H9 (cell line): ENCODE results near the gene YWHAH. TPM values are rescaled to one million over a fixed set of nuclear protein-coding genes. Genes with fewer than 3 reads are reported as not detected.

Experiments
- DNase-seq: peaks from one replicate; pipeline ENCODE4 v3.0.0-alpha.2; 2017
- H2AFZ ChIP-seq: one replicate; pipeline ENCODE4 v1.6.1; 2013; ENCODE audit warnings: mild to moderate bottlenecking, low read length, control low read depth, moderate library complexity
- H2AK5ac ChIP-seq: 2 replicates; pipeline ENCODE4 v1.6.1; 2013; ENCODE audit warnings: low read length, control low read depth, mixed read lengths; ENCODE audit not compliant: insufficient read length
- H2BK120ac ChIP-seq: one replicate; pipeline ENCODE4 v1.6.1; 2013; ENCODE audit warnings: low read depth, mild to moderate bottlenecking, low read length, control low read depth, inconsistent platforms; ENCODE audit not compliant: poor library complexity, severe bottlenecking
- H2BK12ac ChIP-seq: 2 replicates; pipeline ENCODE4 v1.6.1; 2013; ENCODE audit warnings: low read length, control low read depth, mixed read lengths, low read depth; ENCODE audit not compliant: insufficient read length
- H2BK15ac ChIP-seq: 2 replicates; pipeline ENCODE4 v1.6.1; 2013; ENCODE audit warnings: low read depth, low read length, control low read depth
- H2BK20ac ChIP-seq: one replicate; pipeline ENCODE4 v1.6.1; 2013; ENCODE audit warnings: low read depth, mild to moderate bottlenecking, low read length, control low read depth, inconsistent platforms; ENCODE audit not compliant: poor library complexity, severe bottlenecking
- H2BK5ac ChIP-seq: 2 replicates; pipeline ENCODE4 v1.6.1; 2013; ENCODE audit warnings: low read length, control low read depth, mixed read lengths; ENCODE audit not compliant: insufficient read length
- H3K14ac ChIP-seq: 2 replicates; pipeline ENCODE4 v1.6.1; 2013; ENCODE audit warnings: low read length, control low read depth; ENCODE audit not compliant: insufficient read depth
- H3K18ac ChIP-seq: 2 replicates; pipeline ENCODE4 v1.6.1; 2013; ENCODE audit warnings: low read depth, mild to moderate bottlenecking, mixed read lengths, low read length, control low read depth; ENCODE audit not compliant: insufficient read length
- H3K23ac ChIP-seq: 2 replicates; pipeline ENCODE4 v1.6.1; 2013; ENCODE audit warnings: low read length, control low read depth, mixed read lengths, low read depth; ENCODE audit not compliant: insufficient read length
- H3K23me2 ChIP-seq: 2 replicates; pipeline ENCODE4 v1.6.1; 2013; ENCODE audit warnings: low read depth, mild to moderate bottlenecking, mixed read lengths, low read length, control low read depth; ENCODE audit not compliant: insufficient read length, poor library complexity, severe bottlenecking
- H3K27ac ChIP-seq: 2 replicates; pipeline ENCODE4 v1.5.1; 2013; ENCODE audit warnings: low read length, control low read depth, mixed read lengths, low read depth; ENCODE audit not compliant: insufficient read length
- H3K27me3 ChIP-seq: 2 replicates; pipeline ENCODE4 v1.6.1; 2013; ENCODE audit warnings: low read length, control low read depth, inconsistent platforms; ENCODE audit not compliant: insufficient read depth
- H3K4ac ChIP-seq: 2 replicates; pipeline ENCODE4 v1.6.1; 2013; ENCODE audit warnings: low read depth, mild to moderate bottlenecking, control low read depth, inconsistent platforms, low read length, moderate library complexity
- H3K4me1 ChIP-seq: 2 replicates; pipeline ENCODE4 v1.6.1; 2013; ENCODE audit warnings: low read length, control low read depth, inconsistent platforms; ENCODE audit not compliant: insufficient read depth
- H3K4me2 ChIP-seq: 2 replicates; pipeline ENCODE4 v1.6.1; 2013; ENCODE audit warnings: low read length, control low read depth, mixed read lengths; ENCODE audit not compliant: insufficient read length, insufficient read depth
- H3K56ac ChIP-seq: 2 replicates; pipeline ENCODE4 v1.6.1; 2013; ENCODE audit warnings: low read depth, mild to moderate bottlenecking, mixed read lengths, low read length, control low read depth; ENCODE audit not compliant: insufficient read length
- H3K79me1 ChIP-seq: 2 replicates; pipeline ENCODE4 v1.6.1; 2013; ENCODE audit warnings: low read depth, mild to moderate bottlenecking, moderate library complexity, low read length, control low read depth, inconsistent platforms; ENCODE audit not compliant: insufficient read depth, poor library complexity, severe bottlenecking
- H3K79me2 ChIP-seq: 2 replicates; pipeline ENCODE4 v1.6.1; 2013; ENCODE audit warnings: low read length, control low read depth, inconsistent platforms; ENCODE audit not compliant: insufficient read depth
- H3K9ac ChIP-seq: 2 replicates; pipeline ENCODE4 v1.6.1; 2013; ENCODE audit warnings: low read length, control low read depth, mixed read lengths; ENCODE audit not compliant: insufficient read length; ENCODE audit errors: extremely low read depth
- H3K9me3 ChIP-seq: one replicate; pipeline ENCODE4 v1.6.1; 2013; ENCODE audit warnings: low read depth, low read length, inconsistent platforms; ENCODE audit not compliant: control insufficient read depth
- H3T11ph ChIP-seq: one replicate; pipeline ENCODE4 v1.6.1; 2013; ENCODE audit warnings: mild to moderate bottlenecking, low read length, control low read depth, inconsistent platforms
- H4K20me1 ChIP-seq: one replicate; pipeline ENCODE4 v1.6.1; 2013; ENCODE audit not compliant: control insufficient read depth, insufficient read length, insufficient read depth
- H4K5ac ChIP-seq: 2 replicates; pipeline ENCODE4 v1.6.1; 2013; ENCODE audit warnings: low read depth, mild to moderate bottlenecking, mixed read lengths, low read length, control low read depth; ENCODE audit not compliant: insufficient read length
- H4K8ac ChIP-seq: replicated peaks from 2 replicates; pipeline ENCODE4 v1.6.1; 2013; ENCODE audit warnings: low read length, control low read depth, mixed read lengths, low read depth; ENCODE audit not compliant: insufficient read length
- H4K91ac ChIP-seq: 2 replicates; pipeline ENCODE4 v1.6.1; 2013; ENCODE audit warnings: low read depth, mild to moderate bottlenecking, moderate library complexity, mixed read lengths, low read length, control low read depth; ENCODE audit not compliant: insufficient read length
- H3K27ac Mint-ChIP-seq, 3 experiments: 2 replicates in 2 of 3; 3 replicates in 1 of 3; pipeline ENCODE4 v1.8.0; 2020 to 2021; ENCODE audit warnings: mixed read lengths in 3 of 3, mild to moderate bottlenecking in 1 of 3, moderate library complexity in 1 of 3
- H3K27me3 Mint-ChIP-seq: 2 replicates; pipeline ENCODE4 v1.8.0; 2021; ENCODE audit warnings: low read depth, mild to moderate bottlenecking, moderate library complexity, mixed read lengths
- H3K36me3 Mint-ChIP-seq, 3 experiments: 2 replicates in 2 of 3; 3 replicates in 1 of 3; pipeline ENCODE4 v1.8.0; 2020 to 2021; ENCODE audit warnings: low read depth in 3 of 3, mixed read lengths in 3 of 3; ENCODE audit not compliant: insufficient read depth in 1 of 3
- H3K4me1 Mint-ChIP-seq, 2 experiments: 2 replicates each; pipeline ENCODE4 v1.8.0; 2020; ENCODE audit warnings: mixed read lengths in 2 of 2
- H3K4me3 Mint-ChIP-seq, 2 experiments: 2 replicates in 1 of 2; 3 replicates in 1 of 2; pipeline ENCODE4 v1.8.0; 2020 to 2021; ENCODE audit warnings: mild to moderate bottlenecking in 2 of 2, mixed read lengths in 2 of 2, moderate library complexity in 1 of 2
- H3K9me3 Mint-ChIP-seq, 2 experiments: 2 replicates in 1 of 2; 3 replicates in 1 of 2; pipeline ENCODE4 v1.8.0; 2020; ENCODE audit warnings: mild to moderate bottlenecking in 2 of 2, mixed read lengths in 2 of 2, moderate library complexity in 1 of 2
- WGBS: extraction: QIAGEN DNeasy Blood & Tissue Kit; methylation state at CpG from one replicate; pipeline ENCODE4 v1.1.7; 2013; ENCODE audit warnings: missing lambda C conversion rate, low lambda C conversion rate, mixed read lengths; ENCODE audit not compliant: insufficient read length; ENCODE audit errors: extremely low coverage; 5-methylcytosine and 5-hydroxymethylcytosine counted together
- total RNA-seq: library from RNA; stranded (reverse); gene quantifications from 2 replicates; pipeline ENCODE4 v1.2.1, GENCODE V29; 2021
- TF ChIP-seq, protein P1 (sequence below): fragments of 200-600 bp; sonication (generic); conservative IDR thresholded peaks from 3 replicates; pipeline ENCODE4 v1.8.0; 2021; ENCODE audit warnings: antibody characterized with exemption, mild to moderate bottlenecking

The YWHAH gene
- total RNA-seq, 1 experiment from 2014 or later = 250 TPM

- Histone ChIP-seq H3K79me1 (peaks cover 3% of the 10 kb centered on the region), H2BK12ac (peak overlapping the region; percentile 75), H3K9me3 (no peaks in the 10 kb centered on the region), H2AK5ac (no peak overlapping the region), H3K4ac (peak overlapping the region; percentile 57; the same call in 1 of the 2 replicates), H3K9ac (peak overlapping the region; percentile 92), H3T11ph (no peak overlapping the region), H4K8ac (no peak overlapping the region), H3K56ac (no peak overlapping the region), H3K23ac (no peak overlapping the region), H3K79me2 (peaks cover 35% of the 10 kb centered on the region; the same call in 1 of the 2 replicates), H4K5ac (no peak overlapping the region), H4K20me1 (no peaks in the 10 kb centered on the region), H3K27ac (peak overlapping the region; percentile 3), H2AFZ (no peak overlapping the region), H3K14ac (peak overlapping the region; percentile 99), H4K91ac (no peak overlapping the region), H2BK20ac (no peak overlapping the region), H3K23me2 (peaks cover 14% of the 10 kb centered on the region), H2BK120ac (no peak overlapping the region), H2BK5ac (peak overlapping the region; percentile 67), H3K18ac (peak overlapping the region; percentile 94), H2BK15ac (no peak overlapping the region), H3K4me1 (no peaks in the 10 kb centered on the region; the same call in 1 of the 2 replicates), H3K27me3 (no peaks in the 10 kb centered on the region), H3K4me2 (peak overlapping the region; percentile 93)
- Mint-ChIP-seq H3K9me3 (no peaks in the 10 kb centered on the region), H3K27me3 (peaks cover 12% of the 10 kb centered on the region), H3K4me1 (peaks cover 11 to 12% of the 10 kb centered on the region in 2 experiments), H3K4me3 (peak overlapping the region in 1 of 2 experiments; percentile 84; a peak in 2 of 5 replicates), H3K27ac (no peak overlapping the region), H3K36me3 (peaks cover 20 to 25% (median 23%) of the 10 kb centered on the region in 3 experiments; a peak in 6 of 7 replicates)
- WGBS = no CpG with 5 or more reads among the region's 76 CpGs
- TF ChIP-seq, protein P1, sequence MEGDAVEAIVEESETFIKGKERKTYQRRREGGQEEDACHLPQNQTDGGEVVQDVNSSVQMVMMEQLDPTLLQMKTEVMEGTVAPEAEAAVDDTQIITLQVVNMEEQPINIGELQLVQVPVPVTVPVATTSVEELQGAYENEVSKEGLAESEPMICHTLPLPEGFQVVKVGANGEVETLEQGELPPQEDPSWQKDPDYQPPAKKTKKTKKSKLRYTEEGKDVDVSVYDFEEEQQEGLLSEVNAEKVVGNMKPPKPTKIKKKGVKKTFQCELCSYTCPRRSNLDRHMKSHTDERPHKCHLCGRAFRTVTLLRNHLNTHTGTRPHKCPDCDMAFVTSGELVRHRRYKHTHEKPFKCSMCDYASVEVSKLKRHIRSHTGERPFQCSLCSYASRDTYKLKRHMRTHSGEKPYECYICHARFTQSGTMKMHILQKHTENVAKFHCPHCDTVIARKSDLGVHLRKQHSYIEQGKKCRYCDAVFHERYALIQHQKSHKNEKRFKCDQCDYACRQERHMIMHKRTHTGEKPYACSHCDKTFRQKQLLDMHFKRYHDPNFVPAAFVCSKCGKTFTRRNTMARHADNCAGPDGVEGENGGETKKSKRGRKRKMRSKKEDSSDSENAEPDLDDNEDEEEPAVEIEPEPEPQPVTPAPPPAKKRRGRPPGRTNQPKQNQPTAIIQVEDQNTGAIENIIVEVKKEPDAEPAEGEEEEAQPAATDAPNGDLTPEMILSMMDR = peak; percentile 12; the same call in 1 of the 3 replicates
- no peak for DNase-seq
Measured at GRCh38 chr22:31944700-31945442, 536 bp downstream of the YWHAH start.
